ENCODE data around the gene SARNP.
"Not testable (repeated sequence)": the region's sequence is repeated elsewhere in the genome, so short reads cannot be mapped to it uniquely, and the experiment has no call there.

Gene SARNP

GRCh38 chr12:55789171-55789570 is 28.4 kb downstream of the SARNP start:
- DNase-seq: no peak

- DNase-seq: no peak
Measured at GRCh38 chr12:55788546-55788945, 29.0 kb downstream of the SARNP start.

GRCh38 chr12:55780685-55781084 is 36.8 kb downstream of the SARNP start:
- DNase-seq: no peak

- DNase-seq: no peak
Measured at GRCh38 chr12:55777856-55778255, 39.7 kb downstream of the SARNP start.

- DNase-seq: no peak
Measured at GRCh38 chr12:55771736-55772135, 45.8 kb downstream of the SARNP start.

- DNase-seq: no peak
Measured at GRCh38 chr12:55767156-55767555, 50.4 kb downstream of the SARNP start.

- DNase-seq: no peak
Measured at GRCh38 chr12:55765736-55766290, 51.7 kb downstream of the SARNP start.

GRCh38 chr12:55762646-55763045 is 54.9 kb downstream of the SARNP start:
- no peak for DNase-seq

- no peak for DNase-seq
Measured at GRCh38 chr12:55760663-55761062, 56.9 kb downstream of the SARNP start.

- DNase-seq: not testable (repeated sequence)
Measured at GRCh38 chr12:55758575-55758974, 58.9 kb downstream of the SARNP start.

GRCh38 chr12:55757701-55758100 is 59.8 kb downstream of the SARNP start:
- DNase-seq: no peak

GRCh38 chr12:55755246-55755645 is 62.3 kb downstream of the SARNP start:
- no peak for DNase-seq

- no peak for DNase-seq
Measured at GRCh38 chr12:55748230-55748993, 69.1 kb downstream of the SARNP start.

GRCh38 chr12:55746913-55747231 is 70.7 kb downstream of the SARNP start:
- no peak for DNase-seq

- DNase-seq: no peak
Measured at GRCh38 chr12:55746174-55746912, 71.2 kb downstream of the SARNP start.

- no peak for DNase-seq
Measured at GRCh38 chr12:55745361-55746173, 72.0 kb downstream of the SARNP start.

GRCh38 chr12:55744340-55745030 is 73.0 kb downstream of the SARNP start:
- DNase-seq: no peak

- DNase-seq: peak in 1 of 2 donors; percentile 4
Measured at GRCh38 chr12:55743406-55744339, 73.9 kb downstream of the SARNP start.

GRCh38 chr12:55742719-55743405 is 74.7 kb downstream of the SARNP start, which contains the start of gene GDF11:
GDF11 (plus strand) TSS chr12:55743122; CDS start chr12:55743317, 195 bp downstream.
- peak; percentile 12 to 40 for DNase-seq

- DNase-seq: no peak
Measured at GRCh38 chr12:55741931-55742680, 75.4 kb downstream of the SARNP start.

All from bone marrow (tissue), 2 donors.